Calu3 (cell line): ENCODE measurements around the gene ATP2A1. TPM values are rescaled to one million over a fixed set of nuclear protein-coding genes. Genes with fewer than 3 reads are reported as not detected.

Experiments used
- BruUV-seq: library from RNA; stranded (reverse); fragments of 400-500 nt; replicated peaks from 2 replicates; lab custom pipeline; 2021; lab: Mats Ljungman, UMichigan
- CTCF ChIA-PET: fragments of 300-600 bp; sonication (Branson Sonifier 250); formaldehyde crosslinking; loops from one replicate; lab custom pipeline; 2022; ENCODE audit warnings: antibody characterized with exemption; lab: Charles Lee
- DNase-seq: peaks from one replicate; pipeline ENCODE4 v3.0.0; 2022
- H3K27ac Mint-ChIP-seq: one replicate; pipeline ENCODE4 v1.8.0; 2022; ENCODE audit warnings: mixed read lengths; ENCODE audit not compliant: unreplicated experiment
- H3K27me3 Mint-ChIP-seq: one replicate; pipeline ENCODE4 v1.8.0; 2022; ENCODE audit warnings: mixed read lengths; ENCODE audit not compliant: unreplicated experiment
- H3K36me3 Mint-ChIP-seq: one replicate; pipeline ENCODE4 v1.8.0; 2022; ENCODE audit warnings: mild to moderate bottlenecking, moderate library complexity, mixed read lengths; ENCODE audit not compliant: insufficient read depth, unreplicated experiment
- H3K4me1 Mint-ChIP-seq: one replicate; pipeline ENCODE4 v1.8.0; 2022; ENCODE audit warnings: mild to moderate bottlenecking, low read depth, mixed read lengths; ENCODE audit not compliant: unreplicated experiment
- H3K4me3 Mint-ChIP-seq: one replicate; pipeline ENCODE4 v1.8.0; 2022; ENCODE audit warnings: mild to moderate bottlenecking, low read depth, moderate library complexity, mixed read lengths; ENCODE audit not compliant: unreplicated experiment
- H3K9me3 Mint-ChIP-seq: one replicate; pipeline ENCODE4 v1.8.0; 2022; ENCODE audit warnings: low read depth, mixed read lengths; ENCODE audit not compliant: unreplicated experiment
- CTCF ChIP-seq: fragments of 200-600 bp; IDR thresholded peaks from one replicate; pipeline ENCODE4 v1.8.0; 2022; ENCODE audit warnings: antibody characterized with exemption; ENCODE audit not compliant: unreplicated experiment
- intact Hi-C: fragments of 100-400 bp; cut with micrococcal nuclease; formaldehyde crosslinking; loops from one replicate; pipeline ENCODE4 v1.10.0; 2022; ENCODE audit not compliant: unreplicated experiment
- total RNA-seq: library from RNA; stranded (reverse); gene quantifications from 2 replicates; pipeline ENCODE4 v1.2.3, GENCODE V29; 2022

The ATP2A1 gene
- total RNA-seq, 1 experiment from 2014 or later: 5.7 TPM

GRCh38 chr16:28930203-28930602 is 51.9 kb downstream of the ATP2A1 start:
- no peak for TF ChIP-seq CTCF
- no peak overlapping the region for H3K27ac Mint-ChIP-seq
- H3K4me1 Mint-ChIP-seq: no peaks in the 10 kb centered on the region
- peaks cover 28% of the 10 kb centered on the region for H3K27me3 Mint-ChIP-seq
- H3K9me3 Mint-ChIP-seq: no peaks in the 10 kb centered on the region
- CTCF ChIA-PET: no interaction called here
- no peak for DNase-seq
- no TSS peak for BruUV-seq
- no peak overlapping the region for H3K4me3 Mint-ChIP-seq
- intact Hi-C loops: no loop called here
- peaks cover 10% of the 10 kb centered on the region for H3K36me3 Mint-ChIP-seq

GRCh38 chr16:28930652-28931051 is 52.4 kb downstream of the ATP2A1 start:
- BruUV-seq: no TSS peak
- Mint-ChIP-seq H3K4me3 (no peak overlapping the region), H3K27me3 (peaks cover 33% of the 10 kb centered on the region), H3K36me3 (peaks cover 5% of the 10 kb centered on the region), H3K27ac (no peak overlapping the region), H3K4me1 (no peaks in the 10 kb centered on the region), H3K9me3 (no peaks in the 10 kb centered on the region)
- intact Hi-C loops: no loop called here
- no peak for TF ChIP-seq CTCF
- CTCF ChIA-PET: no interaction called here
- DNase-seq: no peak

- intact Hi-C loops: no loop called here
- no peak for DNase-seq
- TF ChIP-seq CTCF: peak; percentile 6
- H3K4me1 Mint-ChIP-seq: no peaks in the 10 kb centered on the region
- H3K27ac Mint-ChIP-seq: no peak within 1 kb of the TSS
- peaks cover 38% of the 10 kb centered on the region for H3K27me3 Mint-ChIP-seq
- H3K9me3 Mint-ChIP-seq: no peaks in the 10 kb centered on the region
- CTCF ChIA-PET: interaction anchor here (0.8 to 1.0 kb wide), 2 partner anchors 14 to 46 kb away, joined by 3 read pairs; no protein-coding TSS in a partner anchor
- BruUV-seq: no TSS peak
- no peak within 1 kb of the TSS for H3K4me3 Mint-ChIP-seq
- peaks cover 3% of the 10 kb centered on the region for H3K36me3 Mint-ChIP-seq
These were observed 53.5 kb downstream of the ATP2A1 start, which contains the start of gene CD19 for GRCh38 chr16:28931801-28932225. CD19 (plus strand) TSS chr16:28931971; CDS start chr16:28932001, 30 bp downstream.

- BruUV-seq: no TSS peak
- H3K27ac Mint-ChIP-seq: no peak overlapping the region
These were observed 54.3 kb downstream of the ATP2A1 start for GRCh38 chr16:28932339-28933141.

More at GRCh38 chr16:28932339-28933141, 54.3 kb downstream of the ATP2A1 start:
- H3K27me3 Mint-ChIP-seq: peaks cover 38% of the 10 kb centered on the region
- H3K4me3 Mint-ChIP-seq: no peak overlapping the region
- no peaks in the 10 kb centered on the region for H3K4me1 Mint-ChIP-seq
- no peak for DNase-seq
- intact Hi-C loops: no loop called here
- peaks cover 4% of the 10 kb centered on the region for H3K36me3 Mint-ChIP-seq
- CTCF ChIA-PET: interaction anchor here (0.5 to 0.9 kb wide), 3 partner anchors 13 to 967 kb away, joined by 3 to 4 read pairs (median 3); partner anchors contain the start of gene SEZ6L2
- no peak for TF ChIP-seq CTCF
- no peaks in the 10 kb centered on the region for H3K9me3 Mint-ChIP-seq
